ENCODE measurements around the gene RNU4-1. TPM values are rescaled to one million over a fixed set of nuclear protein-coding genes. Genes with fewer than 3 reads are reported as not detected.

RNU4-1 gene
- total and polyA plus RNA-seq, 2 experiments from 2014 or later: 6.0 TPM; not detected in 1

- no peak for ATAC-seq
- H3K27me3 Mint-ChIP-seq (ENCODE audit: insufficient read depth, low read depth, poor library complexity): peaks cover 25% of the 10 kb centered on the region
- H3K36me3 Mint-ChIP-seq (ENCODE audit: low read depth): peaks cover 24% of the 10 kb centered on the region
- no peak for DNase-seq (ENCODE audit: low spot score)
- H3K4me3 Mint-ChIP-seq: no peak overlapping the region
- Histone ChIP-seq H3K79me2 (replicated peaks; ENCODE audit: insufficient read depth) (no peaks in the 10 kb centered on the region), H3K4me1 (ENCODE audit: insufficient read depth) (no peaks in the 10 kb centered on the region), H4K20me1 (replicated peaks; ENCODE audit: insufficient read depth) (no peaks in the 10 kb centered on the region), H3F3A (replicated peaks; ENCODE audit: low read depth) (no peaks in the 10 kb centered on the region), H3K4me2 (no peak overlapping the region), H2AFZ (no peak overlapping the region), H3K4me3 (no peak overlapping the region), H3K36me3 (ENCODE audit: insufficient read depth) (no peaks in the 10 kb centered on the region), H3K27ac (ENCODE audit: low read depth) (no peak overlapping the region), H3K9me2 (ENCODE audit: insufficient read depth) (no peaks in the 10 kb centered on the region), H3K27me3 (ENCODE audit: insufficient read depth) (no peaks in the 10 kb centered on the region)
- no peak for TF ChIP-seq ZNF114 (CRISPR knock-in tag; IDR thresholded peaks at IDR 0.05)
- TF ChIP-seq JUNB (IDR thresholded peaks at IDR 0.05; ENCODE audit: unreplicated experiment): no peak
- no peak for TF ChIP-seq REST (IDR thresholded peaks at IDR 0.05; ENCODE audit: unreplicated experiment)
- TF ChIP-seq EZH2 (IDR thresholded peaks at IDR 0.05; ENCODE audit: low read depth, unreplicated experiment): no peak
- TF ChIP-seq NANOG (IDR thresholded peaks at IDR 0.05; ENCODE audit: borderline replicate concordance): no peak
- no peak for TF ChIP-seq EZH2phosphoT487 (IDR thresholded peaks at IDR 0.05; ENCODE audit: unreplicated experiment)
- TF ChIP-seq CREB1 (CRISPR knock-in tag; IDR thresholded peaks at IDR 0.05; ENCODE audit: low read depth): no peak
- TF ChIP-seq, protein P1, sequence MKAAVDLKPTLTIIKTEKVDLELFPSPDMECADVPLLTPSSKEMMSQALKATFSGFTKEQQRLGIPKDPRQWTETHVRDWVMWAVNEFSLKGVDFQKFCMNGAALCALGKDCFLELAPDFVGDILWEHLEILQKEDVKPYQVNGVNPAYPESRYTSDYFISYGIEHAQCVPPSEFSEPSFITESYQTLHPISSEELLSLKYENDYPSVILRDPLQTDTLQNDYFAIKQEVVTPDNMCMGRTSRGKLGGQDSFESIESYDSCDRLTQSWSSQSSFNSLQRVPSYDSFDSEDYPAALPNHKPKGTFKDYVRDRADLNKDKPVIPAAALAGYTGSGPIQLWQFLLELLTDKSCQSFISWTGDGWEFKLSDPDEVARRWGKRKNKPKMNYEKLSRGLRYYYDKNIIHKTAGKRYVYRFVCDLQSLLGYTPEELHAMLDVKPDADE (IDR thresholded peaks at IDR 0.05): no peak
- no peak for TF ChIP-seq ZNF331 (CRISPR knock-in tag; IDR thresholded peaks at IDR 0.05; ENCODE audit: low read depth)
- TF ChIP-seq CTCF (conservative IDR thresholded peaks at IDR 0.05; ENCODE audit: low read depth in 2 of 2): no peak
- no peak for TF ChIP-seq POLR2AphosphoS5 (IDR thresholded peaks at IDR 0.05; ENCODE audit: low read depth)
- TF ChIP-seq STAT1 (IDR thresholded peaks at IDR 0.05; ENCODE audit: unreplicated experiment): no peak
- TF ChIP-seq ZNF462 (CRISPR knock-in tag; IDR thresholded peaks at IDR 0.05): no peak
- no peak overlapping the region for H3K27ac Mint-ChIP-seq
- peaks cover 39% of the 10 kb centered on the region for H3K9me3 Mint-ChIP-seq
- H3K4me1 Mint-ChIP-seq: peaks cover 4% of the 10 kb centered on the region; the same call in 1 of the 3 replicates
Observed at GRCh38 chr12:120337730-120338129, 44.7 kb upstream of the RNU4-1 start.

Measured in GM23338 (cell line).